K562 (cell line): ENCODE results near the gene KL. TPM values are rescaled to one million over a fixed set of nuclear protein-coding genes. Genes with fewer than 3 reads are reported as not detected.

Source experiments
- ATAC-seq: fragments of 200-7000 bp; cut with Tn5 transposase; 3 replicates; pipeline ENCODE4 v1.9.1; 2020; ENCODE audit warnings: moderate library complexity
- BruUV-seq: library from RNA; stranded (reverse); fragments of 400-500 nt; replicated peaks from 2 replicates; lab custom pipeline; 2021; lab: Mats Ljungman, UMichigan
- CTCF ChIA-PET: fragments of 300-600 bp; formaldehyde crosslinking; extraction: SDS; loops from one replicate; lab custom pipeline; 2021; ENCODE audit warnings: low intra/inter-chr PET ratio; lab: Yijun Ruan, JAX
- POLR2A ChIA-PET: fragments of 300-600, 350-650 bp; sonication (Branson Sonifier 250); formaldehyde crosslinking; extraction: SDS; loops from one replicate; lab custom pipeline; 2021; ENCODE audit warnings: antibody characterized with exemption, inconsistent platforms; lab: Yijun Ruan, JAX
- DNase-seq, 4 experiments: peaks; one replicate each; pipeline versions ENCODE4 v3.0.0 to v3.0.0-alpha.2; 2011 to 2018; ENCODE audit warnings: low spot score in 3 of 4, mixed read lengths in 3 of 4; ENCODE audit errors: extremely low read depth in 1 of 4
- FAIRE-seq: peaks from 2 replicates; lab custom pipeline; 2011; peaks lifted over from hg19 to GRCh38; lab: Jason Lieb, UNC
- H2AFZ ChIP-seq: 2 replicates; pipeline ENCODE4 v1.6.0; 2011; ENCODE audit warnings: low read depth, low read length, control low read depth, inconsistent platforms
- H3K27ac ChIP-seq: fragments of 200-600 bp; 3 replicates; pipeline ENCODE4 v1.8.0; 2011; ENCODE audit warnings: low read depth, mild to moderate bottlenecking, control low read depth, inconsistent platforms, low read length, moderate library complexity, mixed read lengths; ENCODE audit errors: extremely low read depth
- H3K27me3 ChIP-seq, 2 experiments: fragments of 300-600 bp in 1 of 2; 2 replicates in 1 of 2; 3 replicates in 1 of 2; pipeline versions ENCODE4 v1.6.0 to v1.8.0; 2011; ENCODE audit warnings: inconsistent platforms in 2 of 2, low read length in 2 of 2, mild to moderate bottlenecking in 1 of 2, mixed read lengths in 1 of 2, moderate library complexity in 1 of 2; ENCODE audit not compliant: control insufficient read depth in 2 of 2, insufficient read depth in 2 of 2
- H3K36me3 ChIP-seq: fragments of 300-600 bp; 3 replicates; pipeline ENCODE4 v1.8.0; 2011; ENCODE audit warnings: mild to moderate bottlenecking, low read length, inconsistent platforms; ENCODE audit not compliant: control insufficient read depth, insufficient read depth
- H3K4me1 ChIP-seq, 2 experiments: fragments of 200-600 bp in 1 of 2; replicated peaks in 1 of 2; 2 replicates in 1 of 2; 3 replicates in 1 of 2; pipeline versions ENCODE4 v1.5.1 to v1.8.0; 2011; ENCODE audit warnings: inconsistent platforms in 2 of 2, low read length in 2 of 2, mild to moderate bottlenecking in 1 of 2, mixed read lengths in 1 of 2, moderate library complexity in 1 of 2; ENCODE audit not compliant: control insufficient read depth in 2 of 2, insufficient read depth in 2 of 2
- H3K4me2 ChIP-seq: 2 replicates; pipeline ENCODE4 v1.6.1; 2011; ENCODE audit warnings: low read length, control low read depth, inconsistent platforms, mixed read lengths; ENCODE audit not compliant: insufficient read depth
- H3K4me3 ChIP-seq: fragments of 200-600 bp; sonication (generic), shearing (Covaris generic); 2 replicates; pipeline ENCODE4 v1.5.1; 2016; ENCODE audit warnings: control low read depth, inconsistent platforms
- H3K79me2 ChIP-seq: fragments of 200-600 bp; 3 replicates; pipeline ENCODE4 v1.8.0; 2011; ENCODE audit warnings: low read length, inconsistent platforms; ENCODE audit not compliant: control insufficient read depth, insufficient read depth
- H3K9ac ChIP-seq, 2 experiments: 2 replicates each; pipeline versions ENCODE4 v1.6.0 to v1.6.1; 2011; ENCODE audit warnings: low read depth in 2 of 2, low read length in 2 of 2, control low read depth in 1 of 2, inconsistent platforms in 1 of 2, mild to moderate bottlenecking in 1 of 2, mixed read lengths in 1 of 2; ENCODE audit not compliant: insufficient read depth in 1 of 2
- H3K9me1 ChIP-seq: one replicate; pipeline ENCODE4 v1.6.0; 2011; ENCODE audit warnings: inconsistent platforms, mild to moderate bottlenecking, low read length, moderate library complexity; ENCODE audit not compliant: control insufficient read depth, insufficient read depth
- H3K9me3 ChIP-seq: replicated peaks from 2 replicates; pipeline ENCODE4 v1.5.1; 2011; ENCODE audit warnings: low read depth, low read length, inconsistent platforms; ENCODE audit not compliant: control insufficient read depth, insufficient read depth
- H4K20me1 ChIP-seq: replicated peaks from 2 replicates; pipeline ENCODE4 v1.6.1; 2011; ENCODE audit warnings: low read length, inconsistent platforms, mixed read lengths; ENCODE audit not compliant: control insufficient read depth, insufficient read depth
- BMI1 ChIP-seq: fragments of 150-350 bp; IDR thresholded peaks from 2 replicates; pipeline ENCODE4 v1.6.1; 2014; ENCODE audit warnings: low read length
- MEIS2 ChIP-seq: fragments of 450-650 bp; IDR thresholded peaks from 2 replicates; pipeline ENCODE4 v1.6.1; 2014; ENCODE audit warnings: mild to moderate bottlenecking; ENCODE audit not compliant: partially characterized antibody
- NBN ChIP-seq: fragments of 450-650 bp; IDR thresholded peaks from 2 replicates; pipeline ENCODE4 v1.6.1; 2016; ENCODE audit warnings: low read depth, mild to moderate bottlenecking
- NCOA6 ChIP-seq: fragments of 450-650 bp; IDR thresholded peaks from 2 replicates; pipeline ENCODE4 v1.6.1; 2017; ENCODE audit warnings: mild to moderate bottlenecking
- SAFB ChIP-seq: fragments of 200-400 bp; formaldehyde crosslinking; IDR thresholded peaks from 2 replicates; pipeline ENCODE4 v1.6.1; 2017; ENCODE audit warnings: low read depth, low read length, borderline replicate concordance
- SIN3A ChIP-seq, 2 experiments: fragments of 150-350 bp in 1 of 2; IDR thresholded peaks; 2 replicates each; pipeline ENCODE4 v1.6.1; 2011 to 2016; ENCODE audit warnings: borderline replicate concordance in 2 of 2, low read depth in 2 of 2, low read length in 2 of 2, mild to moderate bottlenecking in 2 of 2, moderate library complexity in 2 of 2; ENCODE audit not compliant: control insufficient read depth in 1 of 2
- ZNF140 ChIP-seq: fragments of 250-450 bp; sonication (Bioruptor Pico); IDR thresholded peaks from 2 replicates; pipeline ENCODE4 v1.8.0; 2021; ENCODE audit warnings: moderate library complexity, mild to moderate bottlenecking, inconsistent platforms
- ZNF717 ChIP-seq: fragments of 250-450 bp; sonication (Bioruptor Pico); IDR thresholded peaks from 2 replicates; pipeline ENCODE4 v1.5.0; 2021
- WGBS: fragments of 100-300 bp; shearing (Covaris generic); methylation state at CpG from one replicate; pipeline ENCODE4 v1.1.6; 2016; ENCODE audit warnings: low coverage, mixed read lengths; ENCODE audit not compliant: insufficient coverage; ENCODE audit errors: missing lambda C conversion rate; 5-methylcytosine and 5-hydroxymethylcytosine counted together
- in situ Hi-C: fragments of 300-500 bp; cut with MboI; formaldehyde crosslinking; loops from 4 replicates; pipeline ENCODE4 v1.15.0; 2018; ENCODE audit warnings: inconsistent platforms, mixed read lengths
- intact Hi-C: fragments of 100-400 bp; cut with micrococcal nuclease; formaldehyde crosslinking; loops from 2 replicates; pipeline ENCODE4 v1.14.2; 2022
- polyA plus RNA-seq, 8 experiments: library from polyadenylated mRNA; depleted of rRNA in 4 of 8; stranded (reverse) in 5 of 8; unstranded in 3 of 8; fragments of >200 nt; fragmentation: Nextera tagmentation in 2 of 8; fragmentation: Illumina TruSeq in 1 of 8; extraction: Ambion mirVana in 2 of 8; extraction: Trizol in 1 of 8; gene quantifications; 2 replicates each; pipeline versions ENCODE4 v1.2.1 to v1.2.3, GENCODE V29; 2011 to 2014; ENCODE audit warnings: inconsistent platforms in 1 of 8, missing spikeins in 1 of 8
- total RNA-seq, 7 experiments: library from RNA; depleted of rRNA in 6 of 7; stranded (reverse); fragments of >200 nt in 6 of 7; fragmentation: Illumina TruSeq in 2 of 7; extraction: Trizol in 2 of 7; gene quantifications; 2 replicates each; pipeline versions ENCODE4 v1.2.1 to v1.2.3, GENCODE V29; 2011 to 2021; ENCODE audit warnings: low replicate concordance in 1 of 7
- TF ChIP-seq, protein P1 (sequence below): sonication (generic); formaldehyde crosslinking; IDR thresholded peaks from 2 replicates; pipeline ENCODE4 v1.8.1; 2023; ENCODE audit warnings: mild to moderate bottlenecking, missing genetic modification reagents
- TF ChIP-seq, protein P2 (sequence below): fragments of 250-450 bp; sonication (Bioruptor Pico); IDR thresholded peaks from 2 replicates; pipeline ENCODE4 v1.8.0; 2022; ENCODE audit warnings: inconsistent platforms, mild to moderate bottlenecking, moderate library complexity, borderline replicate concordance
- TF ChIP-seq, protein P3 (sequence below), 2 experiments: fragments of 200-800 bp in 1 of 2; sonication (Bioruptor generic) in 1 of 2; sonication (generic) in 1 of 2; formaldehyde crosslinking in 1 of 2; IDR thresholded peaks in 1 of 2; conservative IDR thresholded peaks in 1 of 2; 2 replicates each; pipeline versions ENCODE4 v1.5.0 to v1.6.1; 2016 to 2020; ENCODE audit warnings: missing compliant biosample characterization in 1 of 2, missing genetic modification characterization in 1 of 2, missing genetic modification reagents in 1 of 2

KL gene
- total and polyA plus RNA-seq, 9 of the 15 experiments (the other 6 are each of a cell fraction or from before 2014, with no cell fraction given), result not detected

DNA sequence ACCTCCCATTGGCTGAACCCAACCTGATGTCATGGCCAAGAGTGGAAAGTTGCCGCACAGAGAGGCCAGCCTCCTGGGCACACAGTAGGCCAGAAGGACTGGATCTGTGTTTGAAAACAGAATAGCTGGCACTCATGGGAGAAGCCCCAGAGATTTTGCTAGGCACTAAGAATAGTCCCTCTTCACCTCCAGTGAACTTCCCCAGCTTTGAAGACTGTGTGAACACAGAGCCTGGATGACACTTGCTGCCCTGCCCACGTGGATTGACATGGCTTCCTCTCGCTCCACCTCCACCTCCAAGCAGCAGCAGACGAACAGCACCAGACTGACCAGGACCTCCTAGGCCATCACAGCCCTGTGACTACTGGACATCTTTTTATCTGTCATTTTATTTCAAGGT is 37.9 kb upstream of the KL start:
- Histone ChIP-seq H3K27me3 (0 out of 5 replicates have a peak, but pooled peaks cover 0 to 3% of the 10 kb centered on the region in 2 experiments), H2AFZ (no peak overlapping the region), H3K36me3 (no peaks in the 10 kb centered on the region), H3K9me3 (no peaks in the 10 kb centered on the region), H3K4me2 (no peak overlapping the region), H3K9ac (no peak overlapping the region), H3K79me2 (no peaks in the 10 kb centered on the region), H3K27ac (no peak overlapping the region), H4K20me1 (no peaks in the 10 kb centered on the region), H3K4me3 (no peak overlapping the region), H3K9me1 (no peaks in the 10 kb centered on the region), H3K4me1 (no peaks in the 10 kb centered on the region)
- in situ Hi-C loops (no loop called here), intact Hi-C loops (no loop called here)
- WGBS, result 0% methylated on average over 3 of the region's 4 CpGs
- FAIRE-seq, result no peak
- CTCF ChIA-PET, result no interaction called here
- TF ChIP-seq, protein P1, sequence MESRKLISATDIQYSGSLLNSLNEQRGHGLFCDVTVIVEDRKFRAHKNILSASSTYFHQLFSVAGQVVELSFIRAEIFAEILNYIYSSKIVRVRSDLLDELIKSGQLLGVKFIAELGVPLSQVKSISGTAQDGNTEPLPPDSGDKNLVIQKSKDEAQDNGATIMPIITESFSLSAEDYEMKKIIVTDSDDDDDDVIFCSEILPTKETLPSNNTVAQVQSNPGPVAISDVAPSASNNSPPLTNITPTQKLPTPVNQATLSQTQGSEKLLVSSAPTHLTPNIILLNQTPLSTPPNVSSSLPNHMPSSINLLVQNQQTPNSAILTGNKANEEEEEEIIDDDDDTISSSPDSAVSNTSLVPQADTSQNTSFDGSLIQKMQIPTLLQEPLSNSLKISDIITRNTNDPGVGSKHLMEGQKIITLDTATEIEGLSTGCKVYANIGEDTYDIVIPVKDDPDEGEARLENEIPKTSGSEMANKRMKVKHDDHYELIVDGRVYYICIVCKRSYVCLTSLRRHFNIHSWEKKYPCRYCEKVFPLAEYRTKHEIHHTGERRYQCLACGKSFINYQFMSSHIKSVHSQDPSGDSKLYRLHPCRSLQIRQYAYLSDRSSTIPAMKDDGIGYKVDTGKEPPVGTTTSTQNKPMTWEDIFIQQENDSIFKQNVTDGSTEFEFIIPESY (CRISPR knock-in tag), result no peak
- TF ChIP-seq NBN, result no peak
- TF ChIP-seq MEIS2, result no peak
- no peak for TF ChIP-seq ZNF140 (CRISPR knock-in tag)
- no peak for TF ChIP-seq SAFB
- TF ChIP-seq, protein P2, sequence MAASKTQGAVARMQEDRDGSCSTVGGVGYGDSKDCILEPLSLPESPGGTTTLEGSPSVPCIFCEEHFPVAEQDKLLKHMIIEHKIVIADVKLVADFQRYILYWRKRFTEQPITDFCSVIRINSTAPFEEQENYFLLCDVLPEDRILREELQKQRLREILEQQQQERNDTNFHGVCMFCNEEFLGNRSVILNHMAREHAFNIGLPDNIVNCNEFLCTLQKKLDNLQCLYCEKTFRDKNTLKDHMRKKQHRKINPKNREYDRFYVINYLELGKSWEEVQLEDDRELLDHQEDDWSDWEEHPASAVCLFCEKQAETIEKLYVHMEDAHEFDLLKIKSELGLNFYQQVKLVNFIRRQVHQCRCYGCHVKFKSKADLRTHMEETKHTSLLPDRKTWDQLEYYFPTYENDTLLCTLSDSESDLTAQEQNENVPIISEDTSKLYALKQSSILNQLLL, result no peak
- no peak for TF ChIP-seq BMI1
- TF ChIP-seq ZNF717, result no peak
- TF ChIP-seq NCOA6, result no peak
- no peak for TF ChIP-seq SIN3A (IDR thresholded peaks at IDR 0.05; ENCODE audit: borderline replicate concordance in 2 of 2, control insufficient read depth in 1 of 2, low read depth in 2 of 2, low read length in 2 of 2)
- TF ChIP-seq, protein P3, sequence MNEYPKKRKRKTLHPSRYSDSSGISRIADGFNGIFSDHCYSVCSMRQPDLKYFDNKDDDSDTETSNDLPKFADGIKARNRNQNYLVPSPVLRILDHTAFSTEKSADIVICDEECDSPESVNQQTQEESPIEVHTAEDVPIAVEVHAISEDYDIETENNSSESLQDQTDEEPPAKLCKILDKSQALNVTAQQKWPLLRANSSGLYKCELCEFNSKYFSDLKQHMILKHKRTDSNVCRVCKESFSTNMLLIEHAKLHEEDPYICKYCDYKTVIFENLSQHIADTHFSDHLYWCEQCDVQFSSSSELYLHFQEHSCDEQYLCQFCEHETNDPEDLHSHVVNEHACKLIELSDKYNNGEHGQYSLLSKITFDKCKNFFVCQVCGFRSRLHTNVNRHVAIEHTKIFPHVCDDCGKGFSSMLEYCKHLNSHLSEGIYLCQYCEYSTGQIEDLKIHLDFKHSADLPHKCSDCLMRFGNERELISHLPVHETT (CRISPR knock-in tag; conservative IDR thresholded peaks at IDR 0.05 in 1 of 2, IDR thresholded peaks at IDR 0.05 in 1 of 2), result no peak
- POLR2A ChIA-PET, result interaction anchor here (0.7 kb wide), 1 partner anchor 42 kb away, joined by 3 read pairs; no protein-coding TSS in a partner anchor
- DNase-seq, result no peak
- no TSS peak for BruUV-seq
- no peak for ATAC-seq
